Medulla oblongata (tissue), 1 donor: ENCODE results near the gene LAMA5.

Source experiments
- DNase-seq: peaks from one replicate; pipeline ENCODE4 v3.0.0-alpha.2; 2015; ENCODE audit errors: extremely low spot score

Gene LAMA5

DNA sequence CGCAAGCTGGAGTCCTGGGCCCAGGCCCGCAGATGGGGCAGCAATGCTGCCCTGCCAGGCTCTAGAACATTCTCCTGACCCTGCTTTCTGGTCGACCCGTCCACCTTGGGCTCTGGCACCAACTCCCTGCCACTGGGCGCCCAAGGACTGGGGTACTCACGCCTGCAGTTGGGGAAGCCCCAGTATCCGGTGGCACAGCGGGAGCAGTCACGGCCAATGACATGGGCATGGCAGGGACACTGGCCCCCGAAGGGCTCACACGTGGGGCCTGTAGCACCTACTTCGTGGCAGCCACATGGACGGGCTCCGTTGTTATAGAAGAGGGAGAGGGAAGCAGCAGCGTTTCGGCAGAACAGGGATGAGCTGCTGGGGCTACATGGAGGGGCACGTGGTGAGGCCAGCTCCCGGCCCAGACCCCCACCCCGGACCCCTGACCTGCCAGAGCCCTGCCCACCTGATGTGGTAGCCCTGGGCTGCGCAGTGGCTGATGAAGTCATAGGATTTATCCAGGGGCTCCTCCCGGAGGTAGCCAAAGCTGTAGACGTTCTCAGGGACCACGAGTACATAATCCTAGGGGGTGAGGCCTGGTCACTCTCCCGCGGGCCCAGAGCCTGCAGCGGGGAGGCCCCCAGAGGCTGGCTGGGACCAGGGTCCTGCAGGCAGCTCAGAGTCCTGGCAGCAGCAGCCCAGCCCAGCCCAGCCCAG, 38.3 kb downstream of the LAMA5 start:
- DNase-seq: no peak

GRCh38 chr20:62327726-62328495, 39.2 kb downstream of the LAMA5 start:
- no peak for DNase-seq

DNA sequence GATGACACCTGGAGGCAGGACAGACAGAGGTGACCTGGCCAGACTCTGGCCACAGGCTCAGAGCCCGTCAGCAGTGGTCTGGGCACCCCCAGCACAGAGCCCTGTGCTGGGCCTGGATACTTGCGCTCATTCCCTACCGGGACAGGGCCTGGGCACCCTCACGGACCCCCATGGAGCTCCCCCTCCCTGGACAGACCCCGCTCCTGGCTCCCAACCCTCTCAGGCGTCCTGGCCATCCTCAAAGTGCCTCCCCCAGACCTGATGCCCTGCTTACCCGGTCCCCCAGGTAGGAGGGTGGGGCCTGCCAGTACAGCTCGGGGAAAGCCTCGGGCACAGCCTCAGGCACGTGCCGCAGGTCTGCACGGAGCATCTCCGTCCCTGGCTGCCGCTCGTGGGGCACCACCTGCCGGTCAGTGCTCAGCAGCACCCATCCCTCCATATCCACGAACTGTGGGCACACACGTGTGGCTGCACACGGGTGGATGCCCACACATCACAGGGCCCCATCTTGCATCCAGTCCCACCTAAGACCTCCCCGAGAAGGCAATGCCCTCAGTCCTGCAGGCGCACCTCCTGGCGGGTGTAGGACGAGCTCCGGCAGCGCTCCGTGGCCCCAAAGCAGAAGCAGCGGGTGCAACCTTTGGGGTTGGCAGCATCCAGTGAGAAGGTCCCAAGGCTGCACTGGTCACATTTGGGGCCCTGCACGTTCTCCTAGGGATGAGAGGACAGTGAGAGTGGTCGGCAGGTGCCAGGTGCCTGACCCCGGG, 40.0 kb downstream of the LAMA5 start:
- no peak for DNase-seq

DNA sequence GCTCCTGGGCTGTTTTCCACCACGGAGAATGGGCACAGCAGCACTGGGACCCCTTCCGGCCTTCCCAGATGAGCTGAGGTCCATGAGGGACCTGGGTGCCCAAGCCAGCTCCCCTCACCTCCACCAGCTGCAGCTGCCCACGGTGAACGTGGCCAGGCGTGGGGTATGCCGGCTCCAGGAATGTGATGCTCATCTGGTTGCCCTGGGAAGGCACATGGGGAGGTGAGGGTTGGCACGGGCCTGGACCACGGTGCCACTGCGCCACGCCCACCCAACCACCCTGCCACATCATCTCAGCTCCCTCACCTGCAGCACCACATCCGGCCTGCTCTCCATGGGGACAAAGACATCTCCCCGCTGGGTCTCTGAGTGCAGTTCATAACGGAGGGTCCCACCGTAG, 40.6 kb downstream of the LAMA5 start:
- DNase-seq: no peak

DNA sequence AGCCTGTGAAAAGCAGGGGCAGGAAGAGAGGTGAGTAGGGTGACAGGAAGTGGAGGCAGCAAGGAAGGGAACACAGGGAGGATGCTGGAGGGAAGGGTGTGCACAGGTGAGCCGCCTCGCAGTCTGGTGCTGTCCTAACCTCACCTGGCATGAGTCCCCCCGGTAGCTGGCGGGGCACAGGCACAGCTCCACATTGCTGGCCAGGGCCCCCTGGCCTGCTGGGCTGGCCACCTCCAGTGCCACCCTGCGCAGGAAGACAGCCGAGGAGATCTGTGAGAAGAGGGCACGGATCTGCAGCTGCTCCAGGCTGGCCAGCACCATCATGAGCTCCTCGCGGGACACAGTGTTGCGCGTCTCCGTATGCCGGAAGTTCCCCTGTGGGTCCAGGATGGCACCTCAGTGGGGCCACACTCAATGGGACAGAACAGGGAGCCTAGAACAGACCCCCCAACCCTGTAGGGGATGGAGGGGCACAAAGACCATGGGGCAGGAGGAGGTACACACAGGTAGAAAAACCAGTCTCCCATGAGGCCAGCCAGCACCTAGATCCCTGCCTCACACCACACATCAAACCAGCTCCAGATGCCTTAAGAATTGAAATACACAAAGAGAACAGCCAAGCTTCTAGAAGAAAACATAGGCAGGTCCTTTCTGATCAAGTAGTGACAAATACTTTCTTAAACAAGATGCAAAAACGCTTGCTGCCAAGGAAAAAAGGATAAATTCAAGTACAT, 41.8 kb downstream of the LAMA5 start:
- DNase-seq: no peak

- DNase-seq: no peak
Observed at GRCh38 chr20:62323980-62324906, 42.9 kb downstream of the LAMA5 start.

DNA sequence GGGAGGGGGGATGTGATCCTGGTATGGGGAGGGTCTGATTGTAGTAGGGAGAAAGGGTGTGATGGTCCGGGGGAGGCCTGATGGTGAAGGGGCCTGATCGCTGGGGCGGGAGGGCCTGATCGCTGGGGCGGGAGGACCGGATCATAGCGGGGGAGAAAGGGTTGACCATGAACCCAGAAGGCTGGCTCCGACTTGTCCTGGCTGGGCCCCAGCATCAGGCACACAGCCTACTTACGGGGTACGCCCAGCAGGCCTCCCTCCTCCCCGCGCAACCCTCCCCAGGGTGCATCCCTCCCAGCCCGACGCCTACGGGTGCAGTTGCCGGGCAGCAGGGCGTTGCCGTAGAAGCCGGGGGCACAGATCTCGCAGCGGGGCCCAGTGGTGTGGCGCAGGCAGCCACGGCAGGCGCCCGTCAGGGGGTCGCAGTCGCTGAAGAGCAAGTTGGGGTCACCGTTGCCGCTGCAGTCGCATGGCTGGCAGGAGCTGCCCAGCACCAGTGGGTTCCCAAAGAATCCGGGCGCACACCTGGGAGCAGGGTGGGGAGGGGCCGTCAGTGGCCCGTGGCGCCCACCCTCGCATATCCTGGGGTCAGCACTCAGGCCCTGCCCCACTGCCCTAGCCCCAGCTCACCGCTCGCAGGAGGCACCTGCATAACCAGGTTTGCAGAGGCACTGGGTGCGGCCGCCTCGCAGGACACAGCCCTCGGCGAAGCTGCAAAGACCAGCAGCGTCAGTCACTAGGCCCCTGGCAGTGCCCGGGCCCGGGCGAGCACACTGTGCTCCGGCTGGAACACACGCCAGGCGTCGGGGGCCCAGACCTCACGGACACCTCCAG, 43.7 kb downstream of the LAMA5 start:
- no peak for DNase-seq

DNA sequence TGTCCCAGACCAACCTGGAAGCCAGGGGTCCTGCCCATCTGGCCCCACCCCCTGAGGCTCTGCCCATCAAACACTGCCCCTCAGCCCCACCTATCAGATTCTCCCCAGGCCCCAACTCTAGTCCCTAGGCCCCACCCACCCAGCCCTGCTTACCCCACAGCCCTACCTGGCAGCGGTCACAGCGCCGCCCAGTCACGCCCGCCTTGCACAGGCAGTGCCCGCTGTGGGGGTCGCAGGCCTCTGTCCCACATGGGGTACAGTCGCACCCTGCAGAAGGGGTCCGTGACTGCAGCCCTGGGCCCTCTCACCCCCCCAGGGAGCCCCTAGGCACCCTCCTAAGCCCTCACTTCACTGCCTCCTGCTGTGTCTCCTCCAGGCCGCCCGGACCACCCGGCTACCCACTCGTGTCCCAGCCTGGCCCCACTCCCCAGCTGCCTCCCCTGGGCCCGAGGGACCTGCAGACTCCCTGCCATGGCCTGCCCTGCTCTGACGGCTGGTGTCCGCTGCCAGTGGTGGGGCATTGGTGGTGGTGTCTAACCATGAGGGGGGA, 44.5 kb downstream of the LAMA5 start:
- DNase-seq: no peak

- DNase-seq: no peak
Observed at GRCh38 chr20:62321975-62322374, 45.1 kb downstream of the LAMA5 start.

- DNase-seq: no peak
Observed at GRCh38 chr20:62321521-62321948, 45.6 kb downstream of the LAMA5 start.

GRCh38 chr20:62320581-62321354, 46.3 kb downstream of the LAMA5 start:
- DNase-seq: no peak

DNA sequence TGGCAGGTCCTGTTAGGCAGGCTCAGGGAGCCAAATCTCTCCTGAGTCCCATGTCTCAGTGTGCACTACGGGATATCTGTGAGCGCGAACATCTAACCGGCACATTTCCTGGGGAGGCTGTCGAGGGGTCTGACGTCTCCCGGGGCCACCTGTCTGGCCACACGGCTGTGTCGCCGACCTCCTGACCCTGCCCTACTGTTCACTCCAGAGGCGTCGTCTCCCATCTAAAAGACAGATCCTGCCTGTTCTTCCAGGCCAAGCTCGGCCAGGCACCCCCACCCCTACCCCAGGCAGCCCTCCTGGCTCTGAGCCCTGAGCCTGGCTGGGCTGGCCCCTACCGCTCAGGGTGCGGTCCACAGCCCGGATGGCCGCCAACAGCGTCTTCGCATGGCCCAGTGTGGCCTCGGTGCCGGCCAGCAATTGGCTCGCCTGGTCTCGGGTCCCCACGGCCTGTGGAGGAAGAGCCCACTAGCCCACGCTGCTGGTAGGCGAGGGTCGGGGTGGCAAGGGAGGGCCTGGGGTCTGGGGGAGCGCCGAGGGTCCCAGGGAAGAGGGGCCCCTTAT, 47.7 kb downstream of the LAMA5 start:
- DNase-seq: no peak

DNA sequence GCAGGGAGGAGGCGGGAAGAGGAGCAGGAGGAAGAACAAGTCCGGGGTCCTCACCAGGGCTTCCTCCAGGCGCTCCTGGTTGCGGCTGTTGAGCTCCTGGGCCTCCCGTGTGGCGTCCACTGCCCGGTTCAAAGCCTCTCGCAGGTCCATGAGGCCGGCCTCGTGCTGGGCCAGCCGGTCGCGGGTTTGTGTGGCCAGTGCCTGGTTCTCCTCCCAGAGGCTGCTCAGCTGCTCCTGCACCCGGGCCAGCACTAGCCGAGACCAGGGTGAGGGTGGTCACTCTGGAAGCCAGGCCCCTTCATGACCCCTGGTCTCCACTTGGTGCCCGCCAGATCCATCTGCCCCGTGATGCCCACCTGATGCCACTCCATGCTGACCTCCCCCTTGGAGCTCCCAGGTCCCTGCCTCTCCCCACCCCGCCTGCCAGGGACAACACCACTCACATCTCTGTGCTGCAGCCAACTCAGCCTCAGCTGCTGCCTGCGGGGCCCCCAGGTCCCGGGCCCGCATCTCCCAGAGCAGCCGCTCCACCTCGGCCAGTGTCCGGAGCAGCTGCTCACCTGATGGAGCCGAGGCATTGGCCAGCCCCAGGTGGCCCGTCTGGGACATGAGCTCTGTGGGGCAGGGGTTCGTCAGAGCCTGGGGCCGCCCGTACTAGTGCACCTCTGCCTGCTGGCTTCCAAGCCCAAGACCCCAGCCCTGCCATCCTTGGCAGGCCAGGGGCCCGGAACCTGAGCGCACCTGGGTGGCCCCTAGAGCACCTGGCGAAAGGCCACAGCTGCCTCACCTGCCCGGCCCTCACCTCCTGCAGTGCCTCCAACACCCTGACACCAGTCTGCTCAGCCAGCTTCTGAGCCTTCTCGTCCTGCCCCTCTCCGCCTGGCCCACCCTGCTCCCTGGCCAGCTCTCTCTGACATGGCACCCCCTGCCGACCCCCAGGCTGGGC, 48.4 kb downstream of the LAMA5 start:
- DNase-seq: no peak

- no peak for DNase-seq
Observed at GRCh38 chr20:62317167-62317655, 49.9 kb downstream of the LAMA5 start.

GRCh38 chr20:62316331-62317166, 50.6 kb downstream of the LAMA5 start:
- no peak for DNase-seq

DNA sequence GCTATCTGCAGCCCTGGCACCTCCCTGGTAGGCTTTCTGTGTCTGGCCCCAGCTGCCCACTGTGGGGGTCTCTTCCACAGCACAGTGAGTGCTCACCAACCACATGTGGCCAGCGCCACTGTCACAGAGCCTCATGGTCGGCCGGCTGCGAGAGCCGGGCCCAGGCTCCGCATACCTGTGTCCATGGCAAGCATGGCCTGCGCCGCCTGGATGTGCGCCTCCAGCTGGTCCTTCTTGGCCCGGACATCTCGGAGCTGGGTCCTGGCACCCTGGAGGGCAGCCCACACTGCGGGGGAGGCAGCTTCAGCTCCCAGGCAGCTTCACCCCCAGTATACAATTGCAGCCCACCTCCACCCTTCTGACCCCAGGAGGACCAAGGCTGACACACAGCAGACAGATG, 51.3 kb downstream of the LAMA5 start:
- DNase-seq: no peak
